ENCODE measurements around the gene DKC1. TPM values are rescaled to one million over a fixed set of nuclear protein-coding genes. Genes with fewer than 3 reads are reported as not detected.

DKC1 gene
- polyA plus RNA-seq, 1 experiment: 31.5 TPM

DNA sequence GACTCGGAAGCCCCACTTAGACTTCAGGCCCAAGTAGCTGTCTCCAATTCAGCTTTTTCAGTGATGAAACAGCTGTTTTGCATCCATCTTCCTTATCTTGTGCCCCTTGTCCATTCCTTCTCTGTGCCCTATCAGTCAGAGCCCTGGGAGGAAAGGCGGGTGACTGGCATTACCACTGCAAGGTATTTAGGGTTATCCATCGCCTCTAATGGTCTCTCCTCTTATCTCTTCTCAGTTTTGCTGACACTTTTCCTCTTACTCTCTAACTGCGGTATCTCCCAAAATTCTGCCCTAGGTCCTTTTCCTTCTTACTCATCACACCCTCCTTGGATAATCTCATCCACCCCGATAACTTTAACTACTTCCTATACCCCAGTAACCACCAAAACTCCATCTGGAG is 25.5 kb upstream of the DKC1 start:
- ChIA-PET POLR2A (no interaction called here), CTCF (interaction anchor here (1.2 kb wide), 1 partner anchor 11 kb away, joined by 3 read pairs; no protein-coding TSS in a partner anchor)
- Histone ChIP-seq H3K27me3 (ENCODE audit: control insufficient read depth, insufficient read depth, low read length) (no peaks in the 10 kb centered on the region), H3K36me3 (ENCODE audit: control insufficient read depth, insufficient read depth, low read length) (no peaks in the 10 kb centered on the region), H3K4me3 (ENCODE audit: low read depth, low read length) (no peak overlapping the region)
- DNase-seq (ENCODE audit: low read depth): no peak
- TF ChIP-seq, protein P1, sequence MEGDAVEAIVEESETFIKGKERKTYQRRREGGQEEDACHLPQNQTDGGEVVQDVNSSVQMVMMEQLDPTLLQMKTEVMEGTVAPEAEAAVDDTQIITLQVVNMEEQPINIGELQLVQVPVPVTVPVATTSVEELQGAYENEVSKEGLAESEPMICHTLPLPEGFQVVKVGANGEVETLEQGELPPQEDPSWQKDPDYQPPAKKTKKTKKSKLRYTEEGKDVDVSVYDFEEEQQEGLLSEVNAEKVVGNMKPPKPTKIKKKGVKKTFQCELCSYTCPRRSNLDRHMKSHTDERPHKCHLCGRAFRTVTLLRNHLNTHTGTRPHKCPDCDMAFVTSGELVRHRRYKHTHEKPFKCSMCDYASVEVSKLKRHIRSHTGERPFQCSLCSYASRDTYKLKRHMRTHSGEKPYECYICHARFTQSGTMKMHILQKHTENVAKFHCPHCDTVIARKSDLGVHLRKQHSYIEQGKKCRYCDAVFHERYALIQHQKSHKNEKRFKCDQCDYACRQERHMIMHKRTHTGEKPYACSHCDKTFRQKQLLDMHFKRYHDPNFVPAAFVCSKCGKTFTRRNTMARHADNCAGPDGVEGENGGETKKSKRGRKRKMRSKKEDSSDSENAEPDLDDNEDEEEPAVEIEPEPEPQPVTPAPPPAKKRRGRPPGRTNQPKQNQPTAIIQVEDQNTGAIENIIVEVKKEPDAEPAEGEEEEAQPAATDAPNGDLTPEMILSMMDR (IDR thresholded peaks at IDR 0.05; ENCODE audit: insufficient read depth, low read depth, low read length): no peak

DNA sequence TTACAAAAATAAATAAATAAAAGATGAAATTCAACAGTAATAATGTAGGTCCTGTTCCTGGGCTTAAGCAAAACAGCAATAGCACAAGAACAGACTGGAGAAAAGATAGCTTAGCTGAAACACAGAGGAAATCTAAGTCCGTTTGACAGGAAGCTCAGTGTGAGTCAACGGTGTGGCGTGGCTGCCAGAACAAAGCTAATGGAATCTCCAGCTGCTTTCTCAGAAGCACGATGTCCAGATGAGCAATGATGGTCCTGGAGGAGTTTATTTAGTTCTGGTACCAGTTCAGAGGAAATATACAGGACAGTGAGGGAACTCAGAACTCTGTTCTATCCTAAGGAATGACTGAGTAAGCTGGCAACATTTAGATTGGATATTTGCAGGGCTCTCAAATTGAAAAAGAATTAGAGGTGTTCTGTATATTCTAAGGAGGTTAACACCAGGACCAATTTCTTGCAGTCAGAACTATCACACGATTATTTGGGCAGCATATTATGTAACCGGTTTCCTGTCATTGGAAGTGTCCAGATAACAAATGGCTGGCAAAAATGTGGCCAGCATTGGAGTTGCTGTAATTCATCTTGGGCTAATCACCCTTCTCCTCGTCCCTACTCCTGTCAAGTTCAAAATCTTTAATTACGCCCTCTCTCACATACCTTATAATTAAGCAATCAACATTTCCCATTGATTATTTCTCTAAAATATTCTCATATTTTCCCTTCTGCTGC is 24.5 kb upstream of the DKC1 start:
- CTCF ChIA-PET: interaction anchor here (0.6 to 1.2 kb wide), 3 partner anchors 9 to 16 kb away, joined by 3 to 5 read pairs (median 3); no protein-coding TSS in a partner anchor
- H3K4me3 ChIP-seq (ENCODE audit: low read depth, low read length): no peak overlapping the region
- no peaks in the 10 kb centered on the region for H3K27me3 ChIP-seq (ENCODE audit: control insufficient read depth, insufficient read depth, low read length)
- no peak for DNase-seq (ENCODE audit: low read depth)
- TF ChIP-seq, protein P1 (IDR thresholded peaks at IDR 0.05; ENCODE audit: insufficient read depth, low read depth, low read length): no peak
- POLR2A ChIA-PET: no interaction called here
- no peaks in the 10 kb centered on the region for H3K36me3 ChIP-seq (ENCODE audit: control insufficient read depth, insufficient read depth, low read length)

DNA sequence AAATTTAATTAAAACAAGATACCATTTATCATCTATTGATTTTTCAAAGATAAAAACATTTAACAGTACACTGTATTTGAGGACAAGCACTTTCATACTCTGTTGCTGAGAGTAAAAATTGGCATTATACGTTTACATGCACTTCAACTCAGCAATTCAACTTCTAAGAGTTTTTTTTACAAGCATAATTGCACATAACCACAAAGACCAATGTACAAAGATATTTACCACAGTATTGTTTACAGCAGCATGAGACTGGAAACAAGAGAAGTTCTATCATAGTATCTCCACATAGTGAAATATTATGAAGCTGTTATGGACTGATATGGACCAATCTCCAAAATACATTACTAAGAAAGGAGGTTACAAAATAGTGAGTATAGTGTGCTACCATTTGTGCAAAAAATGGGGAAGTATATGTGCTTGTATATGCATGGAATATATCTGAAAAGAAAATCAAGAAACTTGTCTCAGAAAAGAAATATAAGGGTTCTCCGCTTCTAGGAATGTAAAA is 22.7 kb upstream of the DKC1 start:
- TF ChIP-seq, protein P1 (IDR thresholded peaks at IDR 0.05; ENCODE audit: insufficient read depth, low read depth, low read length): no peak
- Histone ChIP-seq H3K27me3 (ENCODE audit: control insufficient read depth, insufficient read depth, low read length) (no peaks in the 10 kb centered on the region), H3K4me3 (ENCODE audit: low read depth, low read length) (no peak overlapping the region), H3K36me3 (ENCODE audit: control insufficient read depth, insufficient read depth, low read length) (no peaks in the 10 kb centered on the region)
- POLR2A ChIA-PET: no interaction called here
- no peak for DNase-seq (ENCODE audit: low read depth)
- CTCF ChIA-PET: no interaction called here

DNA sequence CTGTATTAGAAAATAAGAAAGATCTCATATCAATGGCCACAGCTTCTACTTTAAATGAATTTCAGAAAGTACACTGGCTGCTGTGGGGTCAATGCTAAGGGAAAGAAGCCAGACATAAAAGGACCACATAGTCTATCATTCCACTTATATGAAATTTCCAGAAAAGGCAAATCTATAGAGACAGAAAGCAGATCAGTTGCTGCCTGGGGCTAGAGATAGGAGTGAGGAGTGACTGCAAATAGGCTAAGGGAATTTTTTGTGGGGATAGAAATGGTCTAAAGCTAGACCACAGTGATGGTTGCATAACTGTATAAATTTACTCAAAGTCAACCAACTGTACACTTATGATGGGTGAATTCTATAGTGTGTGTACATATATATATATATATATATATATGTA is 20.1 kb upstream of the DKC1 start:
- no peak overlapping the region for H3K4me3 ChIP-seq (ENCODE audit: low read depth, low read length)
- no peak for DNase-seq (ENCODE audit: low read depth)
- CTCF ChIA-PET: no interaction called here

DNA sequence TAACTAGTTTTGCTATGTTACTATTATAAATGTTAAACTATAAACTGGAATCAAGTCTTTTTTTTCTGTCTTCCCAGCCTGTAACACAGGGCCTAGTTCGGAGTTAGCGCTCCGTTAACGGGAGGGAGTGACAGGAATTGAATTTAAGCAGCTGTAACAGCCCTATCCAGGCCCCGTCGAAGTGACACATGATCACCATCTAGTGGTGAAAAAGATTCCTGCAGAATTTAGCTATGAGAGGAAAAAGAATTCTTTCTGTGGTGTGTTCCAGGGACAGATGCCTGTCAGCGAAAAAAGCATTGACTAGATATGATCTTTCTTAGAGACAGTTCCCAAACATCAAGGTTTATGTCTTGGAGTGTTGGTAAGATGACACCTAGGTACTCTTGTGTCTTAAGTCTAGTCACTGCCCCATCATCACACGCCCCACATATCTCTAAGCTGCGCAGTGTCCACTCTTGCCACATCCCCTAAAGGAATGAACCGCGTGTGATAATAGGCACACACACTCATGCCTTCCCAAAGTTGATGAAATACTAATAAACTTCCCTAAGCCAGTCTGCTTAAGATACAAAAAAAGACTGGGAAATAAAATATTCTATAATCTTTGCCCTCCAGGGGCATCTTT is 13.8 kb upstream of the DKC1 start:
- ChIA-PET CTCF (interaction anchor here (0.6 to 2.4 kb wide), 16 partner anchors 10 to 153 kb away, joined by 3 to 9 read pairs (median 4); partner anchors contain the start of gene DKC1), POLR2A (no interaction called here)
- H3K36me3 ChIP-seq (ENCODE audit: control insufficient read depth, insufficient read depth, low read length): no peaks in the 10 kb centered on the region
- TF ChIP-seq, protein P1 (IDR thresholded peaks at IDR 0.05; ENCODE audit: insufficient read depth, low read depth, low read length): peak; percentile 66
- H3K4me3 ChIP-seq (ENCODE audit: low read depth, low read length): no peak overlapping the region
- peaks cover 10% of the 10 kb centered on the region for H3K27me3 ChIP-seq (ENCODE audit: control insufficient read depth, insufficient read depth, low read length)
- DNase-seq (ENCODE audit: low read depth): no peak

More for the DNA sequence above, 20.1 kb upstream of the DKC1 start:
- Histone ChIP-seq H3K36me3 (ENCODE audit: control insufficient read depth, insufficient read depth, low read length) (no peaks in the 10 kb centered on the region), H3K27me3 (ENCODE audit: control insufficient read depth, insufficient read depth, low read length) (no peaks in the 10 kb centered on the region)
- POLR2A ChIA-PET: no interaction called here
- TF ChIP-seq, protein P1 (IDR thresholded peaks at IDR 0.05; ENCODE audit: insufficient read depth, low read depth, low read length): no peak
